Measurements from ENCODE around the gene DLK2.

DLK2 gene

GRCh38 chr6:43453831-43454230, 1.5 kb downstream of the DLK2 start:
- no peak for DNase-seq (ENCODE audit: low read depth)

GRCh38 chr6:43452896-43453295, 2.5 kb downstream of the DLK2 start:
- DNase-seq (ENCODE audit: low read depth): no peak

DNA sequence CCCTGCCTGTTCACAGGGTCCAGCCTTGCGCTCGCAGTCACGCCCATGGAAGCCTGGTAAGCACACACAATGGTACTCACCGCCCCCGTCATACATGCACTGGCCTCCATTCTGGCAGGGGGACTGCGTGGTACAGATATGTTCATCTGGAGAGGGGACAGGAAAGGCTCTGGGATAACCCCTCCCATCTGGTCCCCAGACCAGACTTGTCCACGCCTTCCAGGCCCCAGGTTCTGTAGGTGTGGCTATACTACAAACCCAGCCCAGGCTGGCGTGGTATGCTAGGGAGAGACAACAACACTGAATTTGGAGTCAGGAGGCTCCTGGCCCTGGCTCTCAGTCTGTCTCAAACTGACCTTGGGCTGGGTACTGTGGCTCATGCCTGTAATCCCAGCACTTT, 3.4 kb downstream of the DLK2 start:
- no peak for DNase-seq (ENCODE audit: low read depth)

GRCh38 chr6:43451348-43451747, 4.0 kb downstream of the DLK2 start:
- no peak for DNase-seq (ENCODE audit: low read depth)

GRCh38 chr6:43450699-43451131, 4.6 kb downstream of the DLK2 start:
- DNase-seq (ENCODE audit: low read depth): no peak

DNA sequence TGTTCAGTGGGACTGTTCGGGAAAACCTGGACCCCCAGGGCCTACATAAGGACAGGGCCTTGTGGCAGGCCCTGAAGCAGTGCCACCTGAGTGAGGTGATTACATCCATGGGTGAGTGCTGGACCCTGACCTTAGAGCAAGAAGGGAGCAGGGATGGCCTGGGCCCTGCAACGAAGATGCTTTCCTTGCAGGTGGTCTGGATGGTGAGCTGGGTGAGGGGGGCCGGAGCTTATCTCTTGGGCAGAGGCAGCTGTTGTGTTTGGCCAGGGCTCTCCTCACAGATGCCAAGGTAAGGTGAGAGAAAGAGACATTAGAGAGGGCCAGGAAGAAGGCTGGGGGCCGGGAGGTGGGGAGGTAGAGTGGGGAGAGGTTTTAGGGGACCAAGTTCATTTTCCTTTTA, 6.4 kb downstream of the DLK2 start:
- no peak for DNase-seq (ENCODE audit: low read depth)

DNA sequence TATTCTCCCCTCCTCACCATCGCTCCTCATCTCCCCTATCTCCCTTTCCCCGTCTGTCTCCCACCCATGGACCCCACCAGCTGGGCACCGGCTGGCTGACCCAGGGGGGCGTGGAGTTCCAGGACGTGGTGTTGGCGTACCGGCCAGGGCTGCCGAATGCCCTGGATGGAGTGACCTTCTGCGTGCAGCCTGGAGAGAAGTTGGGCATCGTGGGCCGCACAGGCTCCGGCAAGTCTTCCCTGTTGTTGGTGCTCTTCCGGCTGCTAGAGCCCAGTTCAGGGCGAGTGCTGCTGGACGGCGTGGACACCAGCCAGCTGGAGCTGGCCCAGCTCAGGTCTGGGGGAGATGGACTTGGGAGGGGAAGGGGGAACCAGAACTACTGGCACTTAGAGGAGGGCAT, 7.7 kb downstream of the DLK2 start:
- DNase-seq (ENCODE audit: low read depth): no peak

GRCh38 chr6:43445576-43445975, 9.8 kb downstream of the DLK2 start:
- no peak for DNase-seq (ENCODE audit: low read depth)

GRCh38 chr6:43444582-43444981, 10.8 kb downstream of the DLK2 start:
- no peak for DNase-seq (ENCODE audit: low read depth)

DNA sequence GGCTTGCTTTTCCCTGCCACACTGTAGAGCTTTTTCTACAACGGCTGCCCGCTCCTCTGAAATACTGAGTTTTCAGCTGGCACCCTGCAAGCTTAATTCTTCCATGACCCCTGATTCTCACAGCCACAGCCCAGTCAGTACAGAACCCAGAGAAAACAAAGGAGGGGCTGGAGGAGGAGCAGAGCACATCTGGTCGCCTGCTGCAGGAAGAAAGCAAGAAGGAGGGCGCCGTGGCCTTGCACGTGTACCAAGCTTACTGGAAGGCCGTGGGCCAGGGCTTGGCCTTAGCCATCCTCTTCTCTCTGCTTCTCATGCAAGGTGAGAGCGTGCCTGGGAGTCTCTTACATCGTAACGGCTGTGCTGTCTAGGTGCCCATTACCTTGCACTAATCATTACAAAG, 11.3 kb downstream of the DLK2 start:
- no peak for DNase-seq (ENCODE audit: low read depth)

DNA sequence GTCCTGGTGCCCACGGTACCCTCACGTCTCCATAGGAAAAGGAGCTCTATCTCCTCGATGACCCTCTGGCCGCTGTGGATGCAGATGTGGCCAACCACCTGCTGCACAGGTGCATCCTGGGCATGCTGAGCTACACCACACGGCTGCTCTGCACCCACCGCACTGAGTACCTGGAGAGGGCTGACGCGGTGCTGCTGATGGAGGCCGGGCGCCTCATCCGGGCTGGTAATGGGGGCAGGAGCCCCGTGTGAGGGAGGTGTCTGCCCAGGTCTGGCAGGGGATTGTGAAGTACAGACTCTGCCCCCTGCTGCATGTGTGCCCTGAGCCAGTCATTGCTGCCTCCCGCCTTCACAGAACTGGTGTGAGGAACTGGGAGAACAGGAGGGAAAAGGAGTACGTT, 12.4 kb downstream of the DLK2 start:
- DNase-seq (ENCODE audit: low read depth): no peak

DNA sequence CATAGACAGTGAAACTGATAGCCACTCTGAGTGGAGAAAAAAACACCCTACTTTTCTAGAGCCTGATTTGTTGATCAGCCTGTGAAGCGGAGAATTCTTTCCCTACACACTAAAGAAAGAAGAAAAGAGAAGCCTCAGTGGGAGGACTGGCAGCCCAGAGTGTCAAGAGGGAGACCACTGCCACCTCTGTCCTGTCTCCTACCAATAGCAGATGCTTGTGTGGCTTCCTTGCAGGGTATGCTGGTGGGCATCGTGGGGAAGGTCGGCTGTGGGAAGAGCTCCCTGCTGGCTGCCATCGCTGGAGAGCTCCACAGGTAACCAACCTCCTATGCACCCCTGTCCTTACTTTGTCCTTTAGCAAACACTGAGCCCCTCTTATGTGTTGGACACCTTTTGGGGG, 17.6 kb downstream of the DLK2 start:
- no peak for DNase-seq (ENCODE audit: low read depth)

DNA sequence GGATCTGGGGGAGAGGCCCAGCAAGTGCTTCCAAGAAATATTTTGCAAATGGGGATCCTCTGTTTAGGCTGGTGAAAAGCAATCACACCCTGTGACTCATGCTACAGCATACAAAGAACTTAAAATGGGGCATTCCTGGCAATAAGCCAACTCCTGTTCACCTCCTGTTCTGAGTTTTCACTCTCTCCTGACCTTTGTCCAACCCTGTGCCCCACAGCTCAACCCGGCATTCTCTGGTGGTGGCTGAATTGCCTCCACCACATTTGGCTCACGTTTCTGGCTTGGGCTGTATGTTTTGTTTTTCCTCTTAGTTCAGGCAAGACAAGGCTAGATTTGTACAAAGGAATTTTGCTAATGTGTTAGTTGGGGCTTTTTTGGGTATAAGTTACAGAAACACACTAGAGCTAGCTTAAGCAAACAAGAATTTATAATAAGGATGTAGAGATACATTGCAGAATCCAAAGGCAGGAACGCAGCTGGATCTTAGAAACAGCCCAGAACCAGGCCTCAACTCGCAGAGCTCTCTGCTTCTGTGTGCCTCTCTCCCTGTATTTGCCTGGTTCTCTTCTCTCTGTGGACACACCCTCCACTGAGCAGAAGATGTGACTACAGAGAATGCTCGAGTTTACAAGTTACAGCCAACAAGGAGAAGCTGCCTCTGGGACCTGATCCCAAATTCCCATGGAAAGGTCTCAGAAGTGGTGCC, 18.6 kb downstream of the DLK2 start:
- no peak for DNase-seq (ENCODE audit: low read depth)

- no peak for DNase-seq (ENCODE audit: low read depth)
Observed at GRCh38 chr6:43435682-43436437, 19.5 kb downstream of the DLK2 start.

GRCh38 chr6:43434943-43435342, 20.4 kb downstream of the DLK2 start:
- no peak for DNase-seq (ENCODE audit: low read depth)

DNA sequence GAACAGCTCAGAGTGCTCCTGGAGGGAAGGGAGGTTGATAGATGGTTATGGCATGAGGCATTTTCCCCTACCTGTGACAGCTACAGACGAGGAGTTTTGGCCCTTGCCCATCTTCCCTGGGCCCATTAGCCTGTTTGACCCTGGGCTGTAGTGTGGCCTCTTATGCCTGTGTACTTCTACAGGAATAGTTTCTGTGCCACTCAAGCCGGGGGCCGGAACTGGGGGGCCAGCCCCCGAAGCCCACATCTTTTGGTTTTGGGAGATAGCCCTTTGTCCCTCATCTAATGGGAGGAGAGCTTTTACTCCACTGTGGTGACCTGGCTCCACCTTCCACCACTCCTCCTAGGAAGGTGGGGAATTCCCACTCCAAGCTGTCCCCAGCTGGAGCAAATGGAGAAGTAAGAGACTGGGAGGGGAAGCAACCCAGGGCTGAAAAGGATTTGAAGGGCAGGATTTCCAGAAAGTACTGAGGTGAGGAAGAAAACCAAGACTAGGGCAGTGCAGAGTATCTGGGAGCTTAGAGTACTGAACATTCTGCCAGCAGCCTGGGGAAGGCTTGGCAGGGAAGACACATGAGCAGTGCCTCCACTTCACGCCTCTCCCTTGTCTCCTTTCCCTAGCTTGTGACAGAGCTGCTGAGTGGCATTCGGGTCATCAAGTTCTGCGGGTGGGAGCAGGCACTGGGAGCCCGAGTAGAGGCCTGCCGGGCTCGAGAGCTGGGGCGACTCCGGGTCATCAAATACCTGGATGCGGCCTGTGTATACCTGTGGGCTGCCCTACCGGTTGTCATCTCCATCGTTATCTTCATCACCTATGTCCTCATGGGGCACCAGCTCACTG, 21.1 kb downstream of the DLK2 start:
- no peak for DNase-seq (ENCODE audit: low read depth)

DNA sequence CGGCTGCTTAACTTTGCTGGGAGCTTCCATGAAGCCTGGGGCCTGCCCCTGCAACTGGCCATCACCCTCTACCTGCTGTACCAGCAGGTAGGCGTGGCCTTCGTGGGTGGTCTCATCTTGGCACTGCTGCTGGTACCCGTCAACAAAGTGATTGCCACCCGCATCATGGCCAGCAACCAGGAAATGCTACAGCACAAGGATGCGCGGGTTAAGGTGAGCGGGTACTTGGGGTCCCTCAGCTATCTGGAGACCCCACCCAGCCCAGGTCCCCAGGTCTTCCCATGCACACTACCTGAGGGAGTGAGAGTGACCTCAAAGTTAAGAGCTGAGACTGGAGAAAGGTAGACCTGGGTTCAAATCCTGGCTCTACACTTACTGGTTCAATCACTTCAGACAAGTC, 22.2 kb downstream of the DLK2 start:
- no peak for DNase-seq (ENCODE audit: low read depth)

- no peak for DNase-seq (ENCODE audit: low read depth)
Observed at GRCh38 chr6:43432009-43432945, 23.1 kb downstream of the DLK2 start.

GRCh38 chr6:43428874-43429273, 26.5 kb downstream of the DLK2 start:
- DNase-seq (ENCODE audit: low read depth): no peak

GRCh38 chr6:43428112-43428570, 27.2 kb downstream of the DLK2 start:
- DNase-seq (ENCODE audit: low read depth): no peak

DNA sequence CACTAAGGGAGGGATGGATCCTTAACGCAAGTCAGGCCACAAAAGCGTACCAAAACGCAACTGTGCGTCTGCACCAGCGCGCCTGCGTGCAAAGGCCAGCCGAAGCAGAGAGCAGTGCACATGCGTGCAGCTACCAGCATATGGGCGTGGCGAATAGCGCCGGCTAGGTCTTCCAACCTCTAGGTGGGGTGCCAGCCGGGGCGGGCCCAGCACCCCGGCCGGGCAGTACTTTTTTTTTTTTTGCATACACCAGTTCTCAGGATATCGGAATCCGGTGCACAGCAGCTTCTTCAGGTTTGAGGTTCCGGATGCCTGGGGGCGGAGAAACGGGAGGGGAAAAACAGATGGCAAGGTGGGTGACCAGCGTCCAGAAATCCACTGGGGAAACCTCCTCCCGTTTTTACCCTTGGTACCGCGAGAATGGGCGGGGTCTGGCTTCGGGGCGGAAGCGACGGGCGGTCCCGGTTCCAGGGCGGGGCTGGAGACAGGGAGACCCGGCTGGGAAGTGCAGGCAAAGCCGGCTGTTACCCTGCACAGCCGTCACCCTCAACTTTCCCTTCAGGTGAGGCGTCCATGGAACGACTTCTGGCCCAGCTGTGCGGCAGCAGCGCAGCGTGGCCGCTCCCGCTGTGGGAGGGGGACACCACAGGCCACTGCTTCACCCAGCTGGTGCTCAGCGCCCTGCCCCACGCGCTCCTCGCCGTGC, 27.8 kb downstream of the DLK2 start, which contains the start of gene ABCC10:
TSS of gene ABCC10 (plus strand) at position 136 of the 706 bp plus-strand sequence. CDS start at position 574, 438 bp downstream.
- peak; percentile 85 for DNase-seq (ENCODE audit: low read depth)

Measured in activated T-cell treated with anti-CD3 and anti-CD28 coated beads for 1 hour (primary cell).